SU-DHL-6 (cell line): ENCODE data around the gene ZSWIM7.

Experiments used
- H2AFZ ChIP-seq: fragments of 200-600 bp; sonication (generic); 2 replicates; pipeline ENCODE4 v1.6.1; 2014; ENCODE audit warnings: low read depth, mild to moderate bottlenecking, moderate library complexity, mixed read lengths, antibody characterized with exemption, low read length; ENCODE audit not compliant: severe bottlenecking
- H3F3A ChIP-seq: fragments of 200-600 bp; shearing (Covaris generic); 2 replicates; pipeline ENCODE4 v1.6.0; 2016; ENCODE audit warnings: antibody characterized with exemption, mild to moderate bottlenecking; ENCODE audit not compliant: insufficient read depth
- H3K27ac ChIP-seq: fragments of 200-600 bp; sonication (generic); 2 replicates; pipeline ENCODE4 v1.5.1; 2016; ENCODE audit warnings: low read depth, mild to moderate bottlenecking, low read length, moderate library complexity, mixed read lengths
- H3K27me3 ChIP-seq: fragments of 200-600 bp; sonication (generic), shearing (Covaris generic); 2 replicates; pipeline ENCODE4 v1.6.0; 2014; ENCODE audit warnings: mild to moderate bottlenecking, low read length
- H3K36me3 ChIP-seq: fragments of 200-600 bp; sonication (generic); 2 replicates; pipeline ENCODE4 v1.6.1; 2014; ENCODE audit warnings: mild to moderate bottlenecking, low read length, mixed read lengths
- H3K4me2 ChIP-seq: fragments of 300-600, 200-600 bp; shearing (Covaris generic), sonication (generic); 2 replicates; pipeline ENCODE4 v1.6.0; 2014; ENCODE audit warnings: low read length, low read depth, mild to moderate bottlenecking; ENCODE audit not compliant: poor library complexity, severe bottlenecking
- H3K4me3 ChIP-seq: fragments of 200-600 bp; sonication (generic); 2 replicates; pipeline ENCODE4 v1.5.1; 2014; ENCODE audit warnings: antibody characterized with exemption, low read length, mild to moderate bottlenecking, mixed read lengths; ENCODE audit not compliant: insufficient read depth, poor library complexity, severe bottlenecking
- H3K79me2 ChIP-seq: fragments of 200-600 bp; sonication (generic); 2 replicates; pipeline ENCODE4 v1.6.1; 2014; ENCODE audit warnings: mild to moderate bottlenecking, low read length, moderate library complexity; ENCODE audit not compliant: insufficient read depth
- H3K9ac ChIP-seq: fragments of 200-600 bp; sonication (generic); 2 replicates; pipeline ENCODE4 v1.7.0; 2014; ENCODE audit warnings: mild to moderate bottlenecking, low read length
- H3K9me2 ChIP-seq: fragments of 200-600 bp; sonication (generic); replicated peaks from 2 replicates; pipeline ENCODE4 v1.6.1; 2014; ENCODE audit warnings: low read length; ENCODE audit not compliant: insufficient read depth
- H3K9me3 ChIP-seq: fragments of 200-600 bp; sonication (generic); 2 replicates; pipeline ENCODE4 v1.6.1; 2014; ENCODE audit warnings: low read length, mixed read lengths; ENCODE audit not compliant: insufficient read depth
- H4K20me1 ChIP-seq: fragments of 200-600 bp; sonication (generic); 2 replicates; pipeline ENCODE4 v1.6.1; 2014; ENCODE audit warnings: low read depth, mild to moderate bottlenecking, antibody characterized with exemption, low read length, moderate library complexity, mixed read lengths
- CTCF ChIP-seq: fragments of 200-600 bp; sonication (generic); IDR thresholded peaks from one replicate; pipeline ENCODE4 v1.5.1; 2017; ENCODE audit warnings: antibody characterized with exemption, mild to moderate bottlenecking, low read length, moderate library complexity; ENCODE audit not compliant: insufficient read depth, poor library complexity, severe bottlenecking
- EZH2phosphoT487 ChIP-seq: fragments of 200-600 bp; sonication (generic), shearing (Covaris generic); conservative IDR thresholded peaks from 2 replicates; pipeline ENCODE4 v1.6.1; 2018; ENCODE audit warnings: mild to moderate bottlenecking, antibody characterized with exemption, low read length, moderate library complexity, mixed read lengths

ZSWIM7 gene

GRCh38 chr17:16036261-16036660, 36.8 kb upstream of the ZSWIM7 start:
- Histone ChIP-seq H3K36me3 (peaks cover 33% of the 10 kb centered on the region; the same call in 1 of the 2 replicates), H4K20me1 (no peaks in the 10 kb centered on the region), H2AFZ (no peak overlapping the region), H3K9me2 (no peaks in the 10 kb centered on the region), H3K9me3 (no peaks in the 10 kb centered on the region), H3K4me3 (no peak overlapping the region), H3K27me3 (no peaks in the 10 kb centered on the region), H3K9ac (no peak overlapping the region), H3K27ac (no peak overlapping the region), H3K79me2 (no peaks in the 10 kb centered on the region), H3K4me2 (no peak overlapping the region), H3F3A (peaks cover 5% of the 10 kb centered on the region; the same call in 1 of the 2 replicates)
- TF ChIP-seq EZH2phosphoT487 (no peak), CTCF (no peak)

- Histone ChIP-seq H3K9ac (no peak overlapping the region), H3K4me3 (no peak overlapping the region), H3F3A (peaks cover 11% of the 10 kb centered on the region; the same call in 1 of the 2 replicates), H4K20me1 (no peaks in the 10 kb centered on the region), H2AFZ (no peak overlapping the region), H3K36me3 (peaks cover 52% of the 10 kb centered on the region), H3K79me2 (no peaks in the 10 kb centered on the region), H3K9me2 (no peaks in the 10 kb centered on the region), H3K27me3 (no peaks in the 10 kb centered on the region), H3K27ac (no peak overlapping the region), H3K4me2 (no peak overlapping the region), H3K9me3 (no peaks in the 10 kb centered on the region)
- TF ChIP-seq CTCF: no peak
- TF ChIP-seq EZH2phosphoT487: no peak
Measured at GRCh38 chr17:16033729-16034349, 34.3 kb upstream of the ZSWIM7 start.

- no peak overlapping the region for H3K4me2 ChIP-seq
- H3K27me3 ChIP-seq: no peaks in the 10 kb centered on the region
- H3K36me3 ChIP-seq: peaks cover 72% of the 10 kb centered on the region
- H3K9ac ChIP-seq: no peak overlapping the region
- H3K9me3 ChIP-seq: no peaks in the 10 kb centered on the region
- H4K20me1 ChIP-seq: 0 out of 2 replicates have a peak, but pooled peaks cover 4% of the 10 kb centered on the region
- peaks cover 20% of the 10 kb centered on the region; the same call in 1 of the 2 replicates for H3F3A ChIP-seq
- H3K9me2 ChIP-seq: no peaks in the 10 kb centered on the region
- H3K27ac ChIP-seq: no peak overlapping the region
- no peak overlapping the region for H3K4me3 ChIP-seq
- H2AFZ ChIP-seq: no peak overlapping the region
- H3K79me2 ChIP-seq: no peaks in the 10 kb centered on the region
- TF ChIP-seq EZH2phosphoT487 (no peak), CTCF (no peak)
Measured at GRCh38 chr17:16027708-16028584, 28.4 kb upstream of the ZSWIM7 start.
